ENCODE data around the gene TBC1D1.

The TBC1D1 gene, protein sequence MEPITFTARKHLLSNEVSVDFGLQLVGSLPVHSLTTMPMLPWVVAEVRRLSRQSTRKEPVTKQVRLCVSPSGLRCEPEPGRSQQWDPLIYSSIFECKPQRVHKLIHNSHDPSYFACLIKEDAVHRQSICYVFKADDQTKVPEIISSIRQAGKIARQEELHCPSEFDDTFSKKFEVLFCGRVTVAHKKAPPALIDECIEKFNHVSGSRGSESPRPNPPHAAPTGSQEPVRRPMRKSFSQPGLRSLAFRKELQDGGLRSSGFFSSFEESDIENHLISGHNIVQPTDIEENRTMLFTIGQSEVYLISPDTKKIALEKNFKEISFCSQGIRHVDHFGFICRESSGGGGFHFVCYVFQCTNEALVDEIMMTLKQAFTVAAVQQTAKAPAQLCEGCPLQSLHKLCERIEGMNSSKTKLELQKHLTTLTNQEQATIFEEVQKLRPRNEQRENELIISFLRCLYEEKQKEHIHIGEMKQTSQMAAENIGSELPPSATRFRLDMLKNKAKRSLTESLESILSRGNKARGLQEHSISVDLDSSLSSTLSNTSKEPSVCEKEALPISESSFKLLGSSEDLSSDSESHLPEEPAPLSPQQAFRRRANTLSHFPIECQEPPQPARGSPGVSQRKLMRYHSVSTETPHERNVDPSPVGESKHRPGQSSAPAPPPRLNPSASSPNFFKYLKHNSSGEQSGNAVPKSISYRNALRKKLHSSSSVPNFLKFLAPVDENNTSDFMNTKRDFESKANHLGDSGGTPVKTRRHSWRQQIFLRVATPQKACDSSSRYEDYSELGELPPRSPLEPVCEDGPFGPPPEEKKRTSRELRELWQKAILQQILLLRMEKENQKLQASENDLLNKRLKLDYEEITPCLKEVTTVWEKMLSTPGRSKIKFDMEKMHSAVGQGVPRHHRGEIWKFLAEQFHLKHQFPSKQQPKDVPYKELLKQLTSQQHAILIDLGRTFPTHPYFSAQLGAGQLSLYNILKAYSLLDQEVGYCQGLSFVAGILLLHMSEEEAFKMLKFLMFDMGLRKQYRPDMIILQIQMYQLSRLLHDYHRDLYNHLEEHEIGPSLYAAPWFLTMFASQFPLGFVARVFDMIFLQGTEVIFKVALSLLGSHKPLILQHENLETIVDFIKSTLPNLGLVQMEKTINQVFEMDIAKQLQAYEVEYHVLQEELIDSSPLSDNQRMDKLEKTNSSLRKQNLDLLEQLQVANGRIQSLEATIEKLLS (N-terminal part only)

DNA sequence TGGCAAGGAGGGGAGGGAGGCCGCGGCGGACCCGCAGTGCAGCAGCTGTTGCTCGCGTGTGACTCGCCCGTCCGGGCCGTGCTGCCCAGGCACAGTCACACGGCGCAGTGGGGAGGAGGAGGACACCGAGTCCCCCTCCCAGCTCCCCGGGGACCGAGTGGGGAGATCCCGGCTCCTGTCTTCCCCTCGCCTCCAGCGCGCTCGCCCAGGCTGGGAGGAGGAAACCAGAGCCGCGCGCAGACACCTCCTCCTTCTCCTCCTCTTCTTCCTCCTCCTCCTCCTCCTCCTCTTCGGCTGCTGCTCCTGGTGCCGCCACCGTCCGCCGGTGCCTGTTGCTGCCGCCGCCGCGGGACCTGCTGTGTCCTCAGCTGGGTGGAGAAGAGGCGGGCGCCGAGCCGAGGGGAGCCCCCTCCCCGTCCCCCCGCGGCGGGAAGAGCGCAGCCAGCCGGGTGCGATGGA lies at the start of gene TBC1D1:
Gene TBC1D1 (plus strand): TSS at position 284 of the 459 bp plus-strand sequence. CDS start 11,012 bp downstream, outside the sequence.
- no peak for DNase-seq

DNA sequence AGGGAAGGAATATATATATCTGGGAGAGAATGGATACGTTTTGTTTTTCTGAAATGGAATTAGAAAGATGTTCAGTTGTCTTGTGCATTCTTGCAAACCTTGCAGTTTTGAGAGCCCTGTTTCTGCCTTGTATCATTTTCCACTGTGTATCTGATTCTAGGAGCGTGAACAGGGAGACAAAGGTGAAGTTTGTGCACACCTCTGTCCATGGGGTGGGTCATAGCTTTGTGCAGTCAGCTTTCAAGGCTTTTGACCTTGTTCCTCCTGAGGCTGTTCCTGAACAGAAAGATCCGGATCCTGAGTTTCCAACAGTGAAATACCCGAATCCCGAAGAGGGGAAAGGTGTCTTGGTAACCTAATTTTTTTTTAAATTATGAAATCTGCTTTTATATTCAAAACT lies 46.7 kb upstream of the TBC1D1 start:
- DNase-seq = no peak

DNA sequence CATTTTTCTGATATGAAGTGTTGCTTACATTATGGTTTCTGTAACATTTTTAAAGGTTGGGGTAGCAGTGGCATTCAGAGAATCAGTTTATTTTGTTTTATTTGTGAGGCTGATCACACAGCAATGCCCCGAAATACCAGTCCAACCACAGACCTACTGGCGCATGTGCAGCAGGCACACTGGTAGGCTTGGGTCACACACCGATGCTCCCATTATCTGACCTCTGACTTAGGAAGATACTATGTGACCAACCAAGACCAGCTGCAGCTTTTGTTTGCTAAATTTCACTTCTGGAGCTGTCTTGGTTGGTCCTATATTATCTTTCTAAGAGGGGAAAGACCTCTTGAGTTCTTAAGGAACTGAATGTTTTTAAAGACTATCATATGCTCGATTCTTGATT lies 45.7 kb upstream of the TBC1D1 start:
- DNase-seq = no peak

DNA sequence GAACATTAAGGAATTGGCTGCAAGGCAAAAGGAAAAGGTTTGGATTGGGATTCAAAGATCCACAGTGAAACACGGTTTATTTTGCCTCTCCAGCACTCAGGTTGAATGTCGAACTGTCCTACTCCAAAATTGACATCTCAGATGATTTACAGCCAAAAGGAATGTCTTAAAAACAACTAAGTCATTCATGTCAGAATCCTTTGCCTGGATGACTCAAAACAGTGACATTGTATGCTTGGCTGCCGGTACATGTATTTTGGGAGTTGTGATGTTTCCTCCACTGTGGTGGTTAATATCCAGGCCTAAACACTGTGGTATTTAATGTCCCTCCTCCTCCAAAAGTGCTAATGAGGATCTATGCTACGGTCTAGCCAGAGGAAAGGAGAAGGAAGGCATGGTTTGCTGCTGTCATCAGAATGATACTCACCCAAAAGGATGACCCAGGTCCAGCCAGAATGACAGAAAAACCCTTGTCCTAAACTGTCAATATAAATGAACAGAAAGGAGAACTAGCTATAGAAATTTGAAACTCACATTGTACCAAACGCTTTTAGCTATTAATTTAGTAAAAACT lies 43.5 kb upstream of the TBC1D1 start:
- DNase-seq = no peak

DNA sequence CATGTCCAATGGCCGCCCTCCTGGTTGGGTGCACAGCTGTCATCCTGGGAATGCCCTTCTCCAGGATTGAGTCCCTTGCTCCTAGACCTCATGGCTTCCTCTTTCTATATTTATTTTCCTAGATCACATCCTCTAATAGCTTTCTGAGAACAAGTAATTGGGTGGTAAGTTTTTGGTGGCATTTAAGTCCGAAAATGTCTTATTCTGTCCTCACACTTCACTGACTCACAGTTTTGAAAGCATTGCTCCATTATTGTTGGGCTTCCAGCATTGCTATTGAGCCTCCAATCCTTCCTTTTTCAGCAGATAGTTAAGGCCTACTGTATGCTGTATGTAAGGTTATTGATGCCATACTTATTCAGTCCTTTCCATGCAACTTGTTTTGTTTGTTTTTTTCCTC lies 38.5 kb upstream of the TBC1D1 start:
- DNase-seq = no peak

DNA sequence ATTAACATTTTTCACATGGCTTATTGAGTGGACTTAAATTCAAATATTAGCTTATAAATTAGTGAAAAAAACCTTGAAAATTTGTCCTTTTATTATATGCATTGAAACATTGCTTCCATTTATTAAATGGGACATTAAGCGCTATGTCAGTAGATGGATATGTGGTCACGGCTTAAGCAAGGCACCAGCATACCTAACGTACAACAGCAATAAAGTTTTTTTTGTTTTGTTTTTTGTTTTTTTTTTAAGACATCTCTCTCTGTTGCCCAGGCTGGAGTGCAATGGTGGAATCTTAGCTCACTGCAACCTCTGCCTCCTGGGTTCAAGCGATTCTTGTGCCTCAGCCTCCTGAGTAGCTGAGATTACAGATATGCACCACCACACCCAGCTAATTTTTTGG lies 32.8 kb upstream of the TBC1D1 start:
- no peak for DNase-seq

DNA sequence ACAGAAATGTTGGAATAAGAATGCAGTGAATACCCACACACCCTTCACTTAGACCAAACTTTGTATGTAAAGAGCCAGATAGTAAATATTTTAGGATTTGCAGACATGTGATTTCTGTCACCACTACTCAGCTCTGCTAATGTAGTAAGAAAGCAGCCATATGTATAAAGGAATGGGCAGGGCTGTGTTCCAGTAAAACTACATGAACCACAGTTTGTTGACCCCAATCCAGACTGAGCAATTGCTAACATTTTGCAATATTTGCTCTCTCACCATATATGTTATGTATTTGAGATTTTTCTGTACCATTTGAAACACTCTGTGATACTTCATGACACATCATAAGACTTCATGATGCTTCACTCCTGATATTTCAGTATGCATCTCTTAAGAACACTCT lies 32.0 kb upstream of the TBC1D1 start:
- DNase-seq = no peak

DNA sequence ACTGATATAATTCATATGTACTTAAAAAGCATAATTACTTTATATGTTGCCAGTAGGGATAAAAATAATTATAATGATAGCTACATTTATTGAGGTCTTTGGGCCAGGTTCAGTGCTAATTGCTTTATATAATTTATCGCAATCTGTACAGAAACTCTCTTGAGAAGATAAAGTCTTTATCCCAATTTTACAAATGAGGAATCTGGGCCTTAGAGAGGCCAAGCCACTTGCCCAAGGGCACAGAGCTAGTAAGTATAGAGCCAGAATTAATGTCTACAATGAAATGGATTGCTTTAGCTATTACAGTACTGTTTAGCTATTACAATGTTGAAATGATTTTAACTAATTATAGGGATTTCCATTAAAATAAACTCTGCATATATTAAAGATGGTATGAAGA lies 30.6 kb upstream of the TBC1D1 start:
- DNase-seq = no peak

DNA sequence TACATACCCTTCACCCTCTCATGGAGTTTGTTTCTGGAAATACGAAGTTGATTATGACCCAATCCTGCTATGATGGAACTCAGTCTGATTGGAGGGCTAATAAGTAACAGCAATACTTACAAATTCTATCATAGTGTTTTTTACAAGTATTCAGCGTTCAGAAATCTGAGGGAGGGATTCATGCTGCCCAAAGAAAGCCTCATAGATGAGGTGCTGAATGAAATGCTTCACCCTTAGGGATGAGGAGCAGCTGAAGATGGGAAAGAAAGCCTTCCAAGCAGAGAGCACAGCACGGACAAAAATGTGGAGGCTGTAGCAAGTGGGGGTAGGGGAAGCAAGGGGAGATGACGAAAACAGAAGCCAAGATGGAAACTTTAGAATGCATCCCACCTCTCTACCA lies 27.9 kb upstream of the TBC1D1 start:
- DNase-seq = no peak

DNA sequence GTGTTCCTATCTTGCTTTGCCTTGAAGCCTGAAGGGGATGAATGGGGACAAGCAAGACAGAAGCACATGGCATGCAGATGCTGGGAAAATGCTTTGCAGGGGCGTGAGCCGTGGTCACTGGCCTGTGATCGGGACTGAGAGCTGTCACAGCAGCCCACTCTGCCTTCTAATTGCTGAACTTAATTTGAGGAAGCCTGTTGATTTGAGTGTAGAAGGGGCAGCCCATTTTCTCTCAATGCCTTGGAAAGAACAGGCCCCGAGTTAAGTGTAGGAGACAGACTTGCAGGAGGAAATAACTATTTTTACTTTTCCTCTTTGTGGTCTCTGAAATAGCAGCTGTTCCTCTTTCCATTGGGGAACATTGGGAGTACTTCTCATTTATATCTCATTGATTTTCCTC lies 26.1 kb upstream of the TBC1D1 start:
- no peak for DNase-seq

DNA sequence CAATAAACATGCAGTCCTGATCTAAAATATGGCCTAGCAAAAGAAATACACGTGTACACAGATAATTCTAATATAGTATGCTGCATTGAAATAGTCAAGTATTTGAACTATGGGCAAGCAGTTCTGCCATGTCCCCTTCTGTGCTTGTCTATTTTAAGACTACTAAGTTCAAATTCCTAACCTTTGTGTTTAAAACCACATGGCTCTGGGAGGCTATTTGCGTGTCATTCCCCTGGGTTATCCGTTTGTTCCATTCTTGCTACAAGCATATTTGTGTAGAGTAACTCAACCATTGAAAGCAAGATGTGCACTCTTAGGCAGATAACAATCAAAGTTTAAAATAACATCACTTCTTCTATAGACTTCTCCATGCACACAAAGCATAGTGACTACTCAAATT lies 25.4 kb upstream of the TBC1D1 start:
- DNase-seq = no peak

DNA sequence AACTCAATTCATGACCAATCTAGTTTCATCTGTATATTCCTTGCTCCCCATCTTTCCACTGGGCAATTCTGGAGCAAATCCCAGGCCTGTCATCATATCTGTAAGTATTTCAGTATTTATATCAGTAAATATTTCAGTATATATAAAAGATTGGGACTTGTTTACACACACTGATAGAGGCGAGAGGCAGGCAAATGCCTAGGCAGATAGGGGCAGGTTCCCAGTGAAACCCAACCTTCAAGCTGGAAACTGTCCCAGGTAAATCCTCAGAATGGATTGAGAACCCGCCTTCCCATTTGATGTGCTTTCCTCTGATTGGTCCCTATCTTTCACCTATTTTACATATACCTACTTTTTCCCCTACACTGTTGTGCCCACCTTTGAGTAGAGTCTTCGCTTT lies 23.8 kb upstream of the TBC1D1 start:
- DNase-seq = no peak

DNA sequence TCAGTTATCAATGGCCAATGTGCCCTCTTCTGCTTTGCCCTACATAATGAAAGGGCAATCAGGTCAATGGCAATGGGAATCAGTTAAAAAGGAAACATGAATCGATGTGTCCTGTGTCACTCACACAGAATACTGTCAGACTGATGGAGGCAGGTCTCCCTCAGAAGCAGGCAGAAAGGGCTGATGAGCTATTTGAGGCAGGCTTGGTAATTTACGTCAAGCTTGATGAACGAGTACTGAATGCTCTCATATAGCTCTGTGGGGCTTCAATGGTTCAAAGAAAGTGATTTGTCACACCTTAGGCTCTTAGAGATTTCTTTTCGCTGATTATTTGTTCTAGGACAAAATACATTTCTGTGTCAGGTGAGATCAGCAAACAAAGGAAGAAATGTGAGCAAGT lies 22.6 kb upstream of the TBC1D1 start:
- DNase-seq = no peak

DNA sequence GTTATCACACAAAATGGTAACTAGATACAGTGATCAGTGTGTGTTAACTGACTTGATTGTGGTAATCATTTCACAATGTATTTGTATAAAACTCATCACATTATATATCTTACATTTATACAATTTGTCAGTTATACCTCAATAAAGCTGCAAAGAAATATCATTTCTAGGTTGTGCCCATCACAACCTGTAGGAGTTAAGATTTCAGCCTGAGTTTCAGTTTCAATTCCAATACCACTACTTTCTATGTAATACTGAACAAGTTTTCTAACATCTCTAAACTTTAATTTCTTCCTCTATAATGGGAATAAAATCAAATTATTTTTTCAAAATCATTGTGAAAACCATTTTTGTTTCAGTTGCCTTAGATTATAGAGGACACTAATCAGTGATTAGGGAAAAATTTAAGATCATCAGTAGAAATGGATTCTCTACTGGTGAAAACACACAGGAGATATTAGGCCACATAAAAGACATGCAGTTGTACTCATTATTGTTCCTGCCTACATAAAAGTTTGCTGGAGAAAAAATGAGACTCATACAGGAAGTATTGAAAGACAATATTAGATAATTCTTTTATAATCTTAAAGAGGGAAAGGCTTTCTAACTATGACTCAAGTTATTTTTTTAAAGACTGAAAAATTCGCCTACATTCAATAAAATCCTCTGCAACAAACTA lies 18.4 kb upstream of the TBC1D1 start:
- DNase-seq = no peak

DNA sequence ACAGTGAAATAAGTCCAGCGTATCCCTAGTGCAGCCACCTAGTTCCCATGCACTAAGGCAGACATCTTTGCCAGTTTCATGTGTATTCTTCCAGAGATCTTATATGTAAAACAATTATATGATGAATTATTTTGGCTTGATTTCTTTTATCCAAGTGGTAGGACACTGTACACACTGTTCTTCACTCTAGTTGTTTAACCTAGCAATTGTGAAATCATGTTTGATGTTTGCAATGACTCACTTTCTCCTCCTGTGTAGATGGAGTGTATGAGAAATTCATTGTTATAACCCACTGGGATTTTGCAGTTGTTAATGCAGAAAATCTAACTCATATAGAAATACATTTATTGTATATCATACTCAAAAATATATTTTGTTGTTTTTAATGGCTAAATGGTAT lies 17.5 kb upstream of the TBC1D1 start:
- DNase-seq = no peak

DNA sequence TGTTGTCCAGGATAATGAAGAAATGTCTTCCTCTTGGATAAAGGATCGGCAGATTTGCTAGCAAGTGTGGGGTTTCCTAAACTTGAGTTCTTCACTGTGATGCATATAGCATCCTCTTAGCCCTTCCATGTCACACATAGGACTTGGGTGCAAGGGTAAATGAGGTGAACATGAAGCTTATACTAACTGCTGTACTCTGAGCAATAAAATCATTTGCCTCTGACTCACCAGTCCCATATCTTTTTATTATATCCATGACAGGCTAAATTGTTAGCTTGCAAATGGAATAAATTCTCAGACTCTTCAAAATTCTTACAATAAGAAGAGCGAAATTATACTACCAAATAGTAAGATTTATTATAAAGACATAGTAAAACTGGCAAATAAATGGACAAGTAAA lies 14.7 kb upstream of the TBC1D1 start:
- no peak for DNase-seq

DNA sequence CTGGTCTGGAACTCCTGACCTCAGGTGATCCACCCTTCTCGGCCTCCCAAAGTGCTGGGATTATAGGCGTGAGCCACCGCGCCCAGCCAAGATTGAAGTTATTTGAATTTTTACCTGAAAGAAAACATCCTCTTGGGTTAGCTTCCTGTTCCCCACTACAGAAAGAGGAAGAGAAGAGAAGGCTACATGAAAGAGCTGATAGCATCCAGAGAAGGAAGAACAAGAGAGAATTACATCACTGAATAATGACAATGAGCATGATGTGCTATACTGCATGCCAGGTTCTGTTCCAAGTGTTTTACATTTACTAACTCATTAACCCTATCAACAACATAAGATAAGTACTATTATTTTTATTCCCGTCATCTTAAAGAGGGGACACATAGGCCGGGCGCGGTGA lies 11.5 kb upstream of the TBC1D1 start:
- no peak for DNase-seq

DNA sequence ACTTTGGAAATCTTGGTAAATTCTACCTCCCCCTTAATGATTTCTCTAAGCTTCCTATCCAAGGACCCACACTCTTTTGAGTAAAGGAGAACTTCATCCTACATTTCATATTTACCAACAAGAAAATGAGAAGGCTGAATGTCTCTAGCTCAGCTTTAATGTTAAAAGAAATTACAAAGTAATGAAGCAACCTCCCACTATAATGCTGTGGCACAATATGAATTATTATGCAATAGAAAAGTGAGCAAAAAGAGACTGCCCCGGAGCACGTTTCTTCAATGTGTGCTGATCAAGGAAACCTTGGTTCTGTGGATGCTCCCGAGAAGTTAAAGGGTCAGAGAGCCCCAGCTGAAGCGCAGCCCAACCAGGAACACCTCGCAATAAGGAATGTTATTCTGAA lies 9.1 kb upstream of the TBC1D1 start:
- no peak for DNase-seq

DNA sequence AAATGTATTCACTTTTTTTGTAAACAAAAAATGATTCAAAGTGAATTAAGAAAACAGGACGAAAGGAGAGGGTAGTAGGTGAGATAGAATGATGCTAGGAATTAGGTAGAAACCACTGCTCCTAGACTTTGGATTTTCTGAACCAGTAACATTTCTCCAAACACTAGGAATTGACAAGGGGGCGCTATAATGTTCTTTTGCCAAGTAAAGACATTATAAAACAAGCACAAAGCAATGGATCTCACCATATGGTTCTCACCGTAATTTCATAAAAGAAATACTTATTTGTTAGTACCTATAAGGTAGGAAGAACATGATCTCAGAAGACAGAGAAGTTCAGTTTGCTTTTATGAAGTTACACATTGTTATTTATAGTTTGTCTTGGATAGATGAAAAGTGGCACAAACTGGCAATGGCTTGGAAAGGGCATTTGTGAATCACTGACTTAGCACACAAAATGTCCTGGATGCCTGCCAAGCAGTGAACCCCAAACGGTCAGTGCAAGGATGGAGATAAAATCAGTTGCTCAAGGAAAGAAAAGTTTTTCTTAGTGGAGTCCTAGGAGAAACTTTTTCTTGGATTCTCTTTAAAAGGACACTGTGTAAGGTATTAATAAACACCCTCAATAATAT lies 8.1 kb upstream of the TBC1D1 start:
- no peak for DNase-seq

DNA sequence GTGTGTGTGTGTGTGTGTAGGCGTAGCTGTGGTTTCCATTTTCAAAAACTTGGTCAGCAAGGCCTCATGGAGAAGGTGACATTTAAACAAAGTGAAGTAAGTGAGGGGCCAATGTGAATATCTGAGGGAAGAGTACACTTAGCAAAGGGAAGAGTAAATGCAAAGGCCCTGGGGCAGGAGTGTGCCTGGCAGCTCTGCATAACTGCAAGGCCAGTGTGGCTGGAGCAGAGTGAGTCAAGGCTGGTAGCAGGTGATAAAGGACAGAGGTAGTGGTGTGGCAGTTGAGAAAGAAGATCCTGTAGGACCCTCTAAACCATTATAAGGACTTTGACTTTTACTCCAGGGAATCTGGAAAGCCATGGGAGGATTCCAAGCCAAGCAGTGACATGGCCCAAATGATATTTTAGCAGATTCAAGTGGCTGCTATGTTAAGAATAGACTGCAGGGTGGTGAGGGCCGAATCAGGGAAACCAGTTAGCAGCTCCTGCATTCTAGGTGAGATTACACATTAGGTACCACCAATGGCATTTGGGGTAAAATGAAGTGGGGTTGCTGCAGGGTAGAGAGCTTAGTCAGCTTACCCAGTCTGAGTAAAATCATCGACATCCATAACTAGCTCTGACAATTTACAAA lies 5.9 kb upstream of the TBC1D1 start:
- DNase-seq = no peak

DNA sequence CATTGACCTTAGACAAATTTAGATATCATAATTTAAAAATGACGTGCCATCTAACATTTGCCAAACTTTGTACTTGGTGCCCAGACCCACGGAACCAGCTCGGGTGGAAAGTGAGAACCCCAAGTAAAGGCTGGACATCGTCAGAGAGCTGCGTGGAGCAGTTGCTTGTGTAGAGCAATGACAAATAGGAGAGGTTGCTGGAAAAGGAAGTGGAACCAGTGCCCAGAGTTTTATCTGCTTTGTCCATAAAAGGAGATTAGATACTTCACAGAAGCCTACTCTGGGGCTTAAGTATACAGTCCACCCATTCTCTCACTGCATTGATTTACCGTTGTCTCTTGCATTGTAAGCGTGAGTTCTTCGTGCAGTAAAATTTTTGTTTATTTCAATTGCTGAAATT lies 5.4 kb upstream of the TBC1D1 start:
- no peak for DNase-seq
